OCI-LY3 (cell line): Measurements from ENCODE around the gene PRSS3.
"Not testable (repeated sequence)": the region's sequence is repeated elsewhere in the genome, so short reads cannot be mapped to it uniquely, and the experiment has no call there.

Experiments
- H2AFZ ChIP-seq: fragments of 200-600, 300-600 bp; shearing (Covaris generic); 2 replicates; pipeline ENCODE4 v1.6.0; 2014; ENCODE audit warnings: antibody characterized with exemption, low read depth, low read length
- H3K27ac ChIP-seq: fragments of 200-600, 300-600 bp; sonication (generic); 2 replicates; pipeline ENCODE4 v1.5.1; 2014; ENCODE audit warnings: mild to moderate bottlenecking, low read length, moderate library complexity, mixed read lengths
- H3K27me3 ChIP-seq: fragments of 200-600, 300-600 bp; sonication (generic); 2 replicates; pipeline ENCODE4 v1.6.1; 2014; ENCODE audit warnings: low read depth, low read length, mixed read lengths
- H3K36me3 ChIP-seq: fragments of 200-600, 300-600 bp; sonication (generic); replicated peaks from 2 replicates; pipeline ENCODE3; 2014; ENCODE audit warnings: low read depth, low read length, mixed read lengths
- H3K4me1 ChIP-seq: fragments of 300-600, 200-600 bp; sonication (generic); 2 replicates; pipeline ENCODE4 v1.6.1; 2014; ENCODE audit warnings: low read length, mixed read lengths
- H3K4me2 ChIP-seq: fragments of 200-600, 300-600 bp; sonication (generic); 2 replicates; pipeline ENCODE4 v1.6.1; 2014; ENCODE audit warnings: low read length, mixed read lengths
- H3K4me3 ChIP-seq: fragments of 300-600, 200-600 bp; sonication (generic); 2 replicates; pipeline ENCODE4 v1.5.1; 2014; ENCODE audit warnings: antibody characterized with exemption, mild to moderate bottlenecking, low read length, moderate library complexity
- H3K79me2 ChIP-seq: fragments of 300-600, 200-600 bp; shearing (Covaris generic); 2 replicates; pipeline ENCODE4 v1.6.1; 2014; ENCODE audit warnings: mild to moderate bottlenecking, low read length, mixed read lengths
- H3K9ac ChIP-seq: fragments of 300-600, 200-600 bp; shearing (Covaris generic); 2 replicates; pipeline ENCODE4 v1.6.0; 2014; ENCODE audit warnings: mild to moderate bottlenecking, low read length, moderate library complexity
- H3K9me3 ChIP-seq: fragments of 200-600, 300-600 bp; shearing (Covaris generic); 2 replicates; pipeline ENCODE4 v1.6.1; 2014; ENCODE audit warnings: low read length, mixed read lengths; ENCODE audit not compliant: insufficient read depth
- H4K20me1 ChIP-seq: fragments of 200-600, 300-600 bp; sonication (generic); 2 replicates; pipeline ENCODE4 v1.6.1; 2016; ENCODE audit warnings: low read length, mixed read lengths; ENCODE audit not compliant: insufficient read depth
- EZH2phosphoT487 ChIP-seq: fragments of 200-600 bp; shearing (Covaris generic); IDR thresholded peaks from 2 replicates; pipeline ENCODE4 v1.6.1; 2018; ENCODE audit warnings: antibody characterized with exemption, mixed run types, low read depth
- TF ChIP-seq, protein P1 (sequence below): fragments of 200-600, 300-600 bp; sonication (generic); IDR thresholded peaks from 2 replicates; pipeline ENCODE4 v1.5.1; 2014; ENCODE audit warnings: antibody characterized with exemption, low read length, low read depth

Gene PRSS3

DNA sequence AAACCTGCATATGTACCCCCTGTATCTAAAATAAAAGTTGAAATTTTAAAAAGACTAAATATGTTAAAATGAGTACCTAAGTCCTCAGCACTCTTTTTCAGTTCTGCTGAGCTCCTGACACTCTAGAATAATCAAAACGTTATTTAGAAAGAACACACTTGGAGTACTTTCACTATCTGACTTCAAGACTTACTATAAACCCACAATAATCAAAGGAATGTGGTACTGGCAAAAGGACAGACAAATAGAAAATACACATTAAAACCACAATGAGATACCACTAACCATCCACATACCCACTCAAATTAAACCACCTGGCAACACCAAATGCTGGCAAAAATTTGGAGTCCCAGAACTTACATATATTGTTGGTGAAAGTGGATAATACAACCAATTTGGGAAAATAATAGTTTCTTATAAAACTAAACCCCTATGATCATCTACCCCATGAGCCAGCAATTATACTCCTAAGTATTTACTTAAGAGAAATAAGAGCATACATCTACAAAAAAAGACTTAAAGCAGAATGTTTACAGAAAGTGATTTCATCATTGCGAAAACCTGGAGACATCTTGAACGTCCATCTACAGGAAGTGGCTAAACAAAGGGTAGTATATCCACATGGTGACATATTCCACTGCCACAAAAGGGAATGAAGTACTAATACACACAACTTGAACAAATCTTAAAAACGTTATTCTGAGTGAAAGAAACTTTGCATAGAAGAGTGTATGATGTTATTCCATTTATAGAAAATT, 12.8 kb upstream of the PRSS3 start:
- Histone ChIP-seq H3K4me1 (peaks cover 3% of the 10 kb centered on the region; the same call in 1 of the 2 replicates), H3K79me2 (no peaks in the 10 kb centered on the region), H4K20me1 (no peaks in the 10 kb centered on the region), H3K27me3 (peaks cover 7% of the 10 kb centered on the region; the same call in 1 of the 2 replicates), H3K36me3 (no peaks in the 10 kb centered on the region), H3K4me3 (no peak overlapping the region), H3K9ac (no peak overlapping the region), H3K27ac (no peak overlapping the region), H3K9me3 (no peaks in the 10 kb centered on the region), H3K4me2 (no peak overlapping the region), H2AFZ (no peak overlapping the region)
- no peak for TF ChIP-seq EZH2phosphoT487
- TF ChIP-seq, protein P1, sequence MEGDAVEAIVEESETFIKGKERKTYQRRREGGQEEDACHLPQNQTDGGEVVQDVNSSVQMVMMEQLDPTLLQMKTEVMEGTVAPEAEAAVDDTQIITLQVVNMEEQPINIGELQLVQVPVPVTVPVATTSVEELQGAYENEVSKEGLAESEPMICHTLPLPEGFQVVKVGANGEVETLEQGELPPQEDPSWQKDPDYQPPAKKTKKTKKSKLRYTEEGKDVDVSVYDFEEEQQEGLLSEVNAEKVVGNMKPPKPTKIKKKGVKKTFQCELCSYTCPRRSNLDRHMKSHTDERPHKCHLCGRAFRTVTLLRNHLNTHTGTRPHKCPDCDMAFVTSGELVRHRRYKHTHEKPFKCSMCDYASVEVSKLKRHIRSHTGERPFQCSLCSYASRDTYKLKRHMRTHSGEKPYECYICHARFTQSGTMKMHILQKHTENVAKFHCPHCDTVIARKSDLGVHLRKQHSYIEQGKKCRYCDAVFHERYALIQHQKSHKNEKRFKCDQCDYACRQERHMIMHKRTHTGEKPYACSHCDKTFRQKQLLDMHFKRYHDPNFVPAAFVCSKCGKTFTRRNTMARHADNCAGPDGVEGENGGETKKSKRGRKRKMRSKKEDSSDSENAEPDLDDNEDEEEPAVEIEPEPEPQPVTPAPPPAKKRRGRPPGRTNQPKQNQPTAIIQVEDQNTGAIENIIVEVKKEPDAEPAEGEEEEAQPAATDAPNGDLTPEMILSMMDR, result no peak

DNA sequence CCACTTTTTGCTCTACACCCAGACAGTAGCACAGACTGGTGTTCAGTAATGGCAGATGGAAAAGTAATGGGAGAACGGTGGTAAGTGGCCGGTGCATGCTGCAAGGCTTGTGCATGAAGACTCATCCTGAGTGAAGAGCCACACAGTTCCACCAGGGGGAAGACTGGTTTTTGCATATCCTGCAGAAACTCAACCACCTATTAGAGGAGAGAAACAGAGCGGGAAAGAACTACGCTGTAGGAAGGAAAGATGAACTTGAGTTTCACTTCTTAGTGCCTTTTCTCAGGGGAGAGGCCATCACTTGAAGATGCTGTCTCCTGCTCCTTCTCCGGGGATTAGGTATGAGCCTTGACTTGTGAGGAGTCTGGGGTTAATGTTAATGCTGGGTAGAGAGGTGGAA, 9.4 kb upstream of the PRSS3 start:
- no peak overlapping the region for H2AFZ ChIP-seq
- H3K4me1 ChIP-seq, result no peaks in the 10 kb centered on the region
- H3K27me3 ChIP-seq, result peaks cover 10% of the 10 kb centered on the region; the same call in 1 of the 2 replicates
- no peak overlapping the region for H3K9ac ChIP-seq
- no peak overlapping the region for H3K4me2 ChIP-seq
- no peaks in the 10 kb centered on the region for H3K36me3 ChIP-seq
- no peaks in the 10 kb centered on the region for H3K9me3 ChIP-seq
- H4K20me1 ChIP-seq, result no peaks in the 10 kb centered on the region
- H3K27ac ChIP-seq, result no peak overlapping the region
- H3K4me3 ChIP-seq, result no peak overlapping the region
- H3K79me2 ChIP-seq, result no peaks in the 10 kb centered on the region
- no peak for TF ChIP-seq EZH2phosphoT487
- TF ChIP-seq, protein P1, result peak; percentile 26; the same call in 1 of the 2 replicates

GRCh38 chr9:33786681-33787080, 8.7 kb upstream of the PRSS3 start:
- no peak for TF ChIP-seq EZH2phosphoT487
- TF ChIP-seq, protein P1, result no peak
- Histone ChIP-seq H3K79me2 (no peaks in the 10 kb centered on the region), H3K4me3 (no peak overlapping the region), H3K27ac (no peak overlapping the region), H3K36me3 (no peaks in the 10 kb centered on the region), H3K9ac (no peak overlapping the region), H4K20me1 (no peaks in the 10 kb centered on the region), H3K9me3 (no peaks in the 10 kb centered on the region), H3K4me1 (no peaks in the 10 kb centered on the region), H3K4me2 (no peak overlapping the region), H2AFZ (no peak overlapping the region), H3K27me3 (peaks cover 15% of the 10 kb centered on the region; the same call in 1 of the 2 replicates)

DNA sequence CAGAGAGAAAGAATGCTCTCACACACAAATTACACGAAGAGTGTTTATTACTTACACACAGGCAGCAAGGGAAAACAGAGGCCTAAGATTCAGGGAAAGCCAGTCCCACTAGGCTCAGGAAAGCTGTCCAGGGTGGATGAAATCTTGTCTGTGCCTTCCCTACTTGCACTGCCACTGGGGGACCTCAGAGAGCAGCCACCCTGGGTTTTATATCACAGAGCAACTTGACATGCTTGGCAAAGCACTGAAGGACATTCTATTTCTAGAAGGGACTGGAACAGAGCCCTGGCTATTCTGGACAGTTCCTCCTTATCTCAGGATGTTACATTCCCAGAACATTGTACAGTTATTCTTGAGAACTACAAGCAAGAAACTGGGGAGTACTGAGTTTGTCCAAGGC, 7.5 kb upstream of the PRSS3 start:
- Histone ChIP-seq H3K9me3 (no peaks in the 10 kb centered on the region), H3K27me3 (peaks cover 19% of the 10 kb centered on the region; the same call in 1 of the 2 replicates), H3K4me3 (no peak overlapping the region), H3K36me3 (no peaks in the 10 kb centered on the region), H3K79me2 (no peaks in the 10 kb centered on the region), H3K4me2 (no peak overlapping the region), H4K20me1 (no peaks in the 10 kb centered on the region), H3K9ac (no peak overlapping the region), H3K27ac (no peak overlapping the region), H2AFZ (no peak overlapping the region), H3K4me1 (no peaks in the 10 kb centered on the region)
- TF ChIP-seq EZH2phosphoT487, result no peak
- TF ChIP-seq, protein P1, result no peak

DNA sequence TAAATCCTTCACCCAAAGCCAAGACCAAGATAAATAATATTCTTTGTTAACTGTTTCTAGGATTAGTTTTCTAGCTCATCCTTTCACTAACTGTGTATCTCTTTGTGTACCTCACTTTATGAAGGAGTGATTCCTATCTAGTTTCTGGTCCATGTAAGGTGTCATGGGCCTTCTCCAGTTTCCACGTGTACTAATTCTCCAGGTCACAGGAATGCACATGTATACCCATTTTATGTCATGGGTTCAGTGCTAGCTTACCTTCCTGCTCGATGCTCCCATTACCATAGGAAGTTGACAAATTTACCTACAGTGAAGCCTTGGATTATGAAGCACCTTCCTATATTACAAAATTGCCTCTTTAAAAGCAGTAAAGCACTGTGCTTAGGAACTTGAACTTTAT, 5.9 kb upstream of the PRSS3 start:
- H3K27ac ChIP-seq, H3K36me3 ChIP-seq, H2AFZ ChIP-seq, H3K4me2 ChIP-seq, H3K4me3 ChIP-seq, H4K20me1 ChIP-seq, H3K79me2 ChIP-seq, H3K9ac ChIP-seq, H3K9me3 ChIP-seq, H3K4me1 ChIP-seq: not testable (repeated sequence)
- H3K27me3 ChIP-seq, result peaks cover 27% of the 10 kb centered on the region; the same call in 1 of the 2 replicates
